ENCODE data around the gene TTBK1.

GRCh38 chr6:43254846-43255245 lies 11.6 kb downstream of the TTBK1 start:
- TF ChIP-seq REST (IDR thresholded peaks at IDR 0.05; ENCODE audit: low read depth, low read length) = no peak
- TF ChIP-seq NFIC (IDR thresholded peaks at IDR 0.05; ENCODE audit: borderline replicate concordance) = no peak
- TF ChIP-seq EP300 (IDR thresholded peaks at IDR 0.05; ENCODE audit: borderline replicate concordance in 1 of 2, low read depth in 1 of 2, low read length in 1 of 2) = no peak
- TF ChIP-seq FOXM1 (IDR thresholded peaks at IDR 0.05; ENCODE audit: low read depth) = no peak
- TF ChIP-seq MXI1 (IDR thresholded peaks at IDR 0.05; ENCODE audit: low read depth, low read length) = no peak
